ENCODE measurements around the gene ARHGEF4.

ARHGEF4 gene

DNA sequence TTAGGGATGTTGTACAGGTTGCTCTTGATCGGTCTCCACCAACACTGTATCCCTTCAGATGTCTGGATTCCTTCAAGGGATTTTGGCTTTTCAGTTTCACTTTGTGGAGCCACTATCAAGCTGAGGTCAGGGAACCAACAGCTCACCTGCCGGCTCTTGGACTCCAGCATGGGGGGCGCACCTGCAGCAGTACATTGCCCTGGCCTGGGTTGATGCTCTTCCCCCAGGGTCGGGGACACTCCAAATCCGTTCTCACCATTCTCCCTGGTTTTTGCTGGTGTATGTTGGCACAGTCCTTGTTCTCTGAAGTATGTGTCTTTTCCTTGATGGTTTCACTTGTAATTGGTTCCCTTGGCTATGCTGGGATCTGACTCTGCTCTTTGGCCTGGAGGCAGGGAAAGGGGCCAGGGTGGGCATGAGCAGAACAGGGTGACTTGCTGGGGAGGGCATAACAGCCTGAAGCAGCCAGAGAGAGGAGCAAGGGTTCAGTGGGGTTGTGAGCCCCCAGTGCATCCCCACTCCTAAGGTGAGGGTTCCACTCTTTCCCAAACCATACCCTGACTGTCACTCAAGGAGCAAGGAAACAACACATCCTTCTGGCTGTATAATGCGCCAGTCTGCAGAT, 5.1 kb downstream of the ARHGEF4 start:
- no peak for DNase-seq (ENCODE audit: insufficient read length, low spot score)
- FAIRE-seq = no peak
- TF ChIP-seq, protein P1, sequence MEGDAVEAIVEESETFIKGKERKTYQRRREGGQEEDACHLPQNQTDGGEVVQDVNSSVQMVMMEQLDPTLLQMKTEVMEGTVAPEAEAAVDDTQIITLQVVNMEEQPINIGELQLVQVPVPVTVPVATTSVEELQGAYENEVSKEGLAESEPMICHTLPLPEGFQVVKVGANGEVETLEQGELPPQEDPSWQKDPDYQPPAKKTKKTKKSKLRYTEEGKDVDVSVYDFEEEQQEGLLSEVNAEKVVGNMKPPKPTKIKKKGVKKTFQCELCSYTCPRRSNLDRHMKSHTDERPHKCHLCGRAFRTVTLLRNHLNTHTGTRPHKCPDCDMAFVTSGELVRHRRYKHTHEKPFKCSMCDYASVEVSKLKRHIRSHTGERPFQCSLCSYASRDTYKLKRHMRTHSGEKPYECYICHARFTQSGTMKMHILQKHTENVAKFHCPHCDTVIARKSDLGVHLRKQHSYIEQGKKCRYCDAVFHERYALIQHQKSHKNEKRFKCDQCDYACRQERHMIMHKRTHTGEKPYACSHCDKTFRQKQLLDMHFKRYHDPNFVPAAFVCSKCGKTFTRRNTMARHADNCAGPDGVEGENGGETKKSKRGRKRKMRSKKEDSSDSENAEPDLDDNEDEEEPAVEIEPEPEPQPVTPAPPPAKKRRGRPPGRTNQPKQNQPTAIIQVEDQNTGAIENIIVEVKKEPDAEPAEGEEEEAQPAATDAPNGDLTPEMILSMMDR (IDR thresholded peaks at IDR 0.05; ENCODE audit: insufficient read depth, missing control alignments) = no peak

DNA sequence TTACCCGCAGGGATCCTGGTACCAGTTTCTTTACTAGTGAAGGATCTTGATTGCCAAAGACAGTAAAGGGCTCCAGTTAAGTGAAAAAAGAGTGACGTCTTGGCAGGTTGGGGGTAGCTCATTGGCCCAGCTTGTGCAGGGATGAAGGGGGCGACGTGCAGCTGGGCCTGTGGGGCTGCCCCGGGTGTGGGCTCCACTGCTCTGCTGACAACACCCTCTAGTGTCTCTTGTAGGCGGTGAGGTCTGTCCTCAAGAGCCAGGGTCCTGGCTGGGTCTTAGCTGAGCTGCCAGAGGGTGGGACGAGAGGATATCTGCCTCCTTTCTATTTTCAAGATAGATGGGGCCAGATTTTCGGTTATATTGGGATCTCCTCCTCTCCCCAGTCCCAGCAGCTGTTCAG, 6.1 kb downstream of the ARHGEF4 start:
- FAIRE-seq (no peak), DNase-seq (ENCODE audit: insufficient read length, low spot score) (no peak)
- TF ChIP-seq, protein P1 (IDR thresholded peaks at IDR 0.05; ENCODE audit: insufficient read depth, missing control alignments) = no peak

DNA sequence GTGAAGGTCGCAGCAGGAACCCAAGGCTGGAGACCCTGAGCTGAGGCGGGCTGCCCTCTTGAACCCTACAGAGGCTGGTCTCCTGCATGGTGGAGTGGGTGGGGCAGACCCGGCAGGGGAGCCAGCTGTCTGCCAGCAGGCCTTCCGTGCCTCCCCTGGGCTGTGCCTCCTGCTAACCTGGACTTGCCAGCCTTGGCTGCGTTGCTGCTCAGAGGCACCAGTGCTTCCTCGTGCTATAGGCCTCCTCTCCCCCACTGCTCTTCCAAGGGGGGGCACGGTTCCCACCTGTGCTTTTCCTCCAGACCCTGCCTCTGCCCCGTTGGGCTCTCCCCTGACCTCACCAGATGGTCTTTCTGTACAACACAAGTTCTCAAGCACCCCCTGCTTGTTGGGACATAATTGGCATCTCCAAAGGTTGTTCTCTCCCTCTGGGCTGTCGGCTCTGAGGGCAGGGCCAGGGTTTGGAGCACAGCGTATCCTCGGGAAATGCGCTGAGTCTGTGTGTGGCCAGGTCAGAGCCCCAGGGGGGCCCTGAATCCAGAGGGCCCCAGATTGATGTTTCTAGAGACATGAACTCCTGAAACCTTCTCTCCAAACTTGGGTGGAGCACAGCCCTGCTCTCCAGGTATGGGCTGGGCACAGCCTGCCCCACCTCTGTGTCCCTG, 6.7 kb downstream of the ARHGEF4 start:
- TF ChIP-seq, protein P1 (IDR thresholded peaks at IDR 0.05; ENCODE audit: insufficient read depth, missing control alignments) = no peak
- DNase-seq (ENCODE audit: insufficient read length, low spot score) (no peak), FAIRE-seq (no peak)

DNA sequence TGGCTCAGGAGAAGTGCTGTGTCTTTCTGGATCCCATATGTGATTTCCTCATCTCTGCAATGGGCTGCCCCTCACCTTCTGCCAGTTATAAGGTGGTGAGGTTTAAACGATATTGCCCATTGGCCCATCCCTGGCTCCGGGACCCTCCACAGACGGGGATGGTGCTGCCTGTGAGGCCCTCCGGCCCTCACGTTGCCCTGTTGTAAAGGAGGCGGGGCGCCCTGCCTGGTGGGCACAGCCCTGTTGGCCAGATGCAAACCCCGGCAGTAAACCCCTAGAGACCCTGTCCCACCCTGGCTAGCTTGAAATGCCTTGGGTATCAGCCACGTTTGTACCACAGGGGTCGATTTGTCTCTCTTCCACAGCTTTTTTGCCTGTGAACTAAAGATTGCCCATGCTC, 7.4 kb downstream of the ARHGEF4 start:
- TF ChIP-seq, protein P1 (IDR thresholded peaks at IDR 0.05; ENCODE audit: insufficient read depth, missing control alignments) = no peak
- DNase-seq (ENCODE audit: insufficient read length, low spot score) = no peak
- no peak for FAIRE-seq

DNA sequence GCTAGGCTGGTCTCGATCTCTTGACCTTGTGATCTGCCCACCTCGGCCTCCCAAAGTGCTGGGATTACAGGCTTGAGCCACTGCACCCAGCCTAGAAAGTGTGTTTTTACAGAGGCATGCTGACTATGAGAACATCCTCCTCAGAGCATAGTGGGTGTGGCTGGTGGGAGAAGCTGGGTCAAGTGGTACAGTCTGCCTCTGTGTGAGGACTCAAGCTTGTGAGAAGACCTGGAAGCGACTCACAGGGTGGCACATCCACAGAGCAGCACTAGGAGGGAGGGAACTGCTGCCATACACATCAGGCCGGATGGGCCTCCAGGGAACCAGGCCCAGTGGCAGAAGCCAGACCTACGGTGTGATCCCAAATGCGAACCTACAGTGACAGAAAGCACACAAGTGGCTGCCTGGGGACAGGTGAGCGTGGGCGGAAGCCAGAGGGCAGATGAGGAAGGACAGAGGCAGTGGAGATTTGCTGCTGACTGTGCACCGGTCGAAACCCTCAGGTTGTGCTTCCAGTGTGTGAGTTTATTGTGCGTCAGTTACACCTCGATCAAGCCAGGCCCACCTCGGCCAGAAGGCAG, 8.9 kb downstream of the ARHGEF4 start:
- FAIRE-seq (no peak), DNase-seq (ENCODE audit: insufficient read length, low spot score) (no peak)
- TF ChIP-seq, protein P1 (IDR thresholded peaks at IDR 0.05; ENCODE audit: insufficient read depth, missing control alignments) = no peak

DNA sequence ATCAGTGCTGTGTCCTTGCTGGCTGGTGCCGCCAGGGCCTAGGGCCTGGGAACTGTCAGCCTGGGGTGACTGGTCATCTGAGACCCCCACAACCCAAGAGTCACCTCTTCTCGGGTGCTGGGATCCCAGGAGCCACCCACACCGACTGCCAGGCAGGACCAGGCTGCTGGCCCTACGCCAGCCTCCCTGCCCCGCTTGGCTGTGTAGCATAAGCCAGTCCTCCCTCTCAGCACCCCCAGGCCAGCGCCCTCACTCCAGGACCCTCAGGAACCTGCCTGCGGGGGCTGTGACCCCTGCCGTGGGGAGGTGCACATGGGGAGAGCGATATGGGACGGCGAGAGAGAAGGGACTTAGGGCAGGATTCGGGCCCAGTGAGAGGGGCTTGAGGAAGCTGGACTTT, 9.5 kb downstream of the ARHGEF4 start:
- TF ChIP-seq, protein P1 (IDR thresholded peaks at IDR 0.05; ENCODE audit: insufficient read depth, missing control alignments) = no peak
- no peak for DNase-seq (ENCODE audit: insufficient read length, low spot score)
- FAIRE-seq = no peak
